GM12873 (cell line): ENCODE measurements around the gene USB1.

ENCODE experiments used
- CTCF ChIP-seq: IDR thresholded peaks from 2 replicates; pipeline ENCODE4 v1.5.1; 2012; ENCODE audit warnings: low read depth, mild to moderate bottlenecking, moderate library complexity, low read length, control low read depth; ENCODE audit not compliant: insufficient read depth; ENCODE audit errors: missing control alignments

Gene USB1

GRCh38 chr16:58043571-58044155, 42.5 kb downstream of the USB1 start:
- no peak for TF ChIP-seq CTCF

GRCh38 chr16:58044266-58045019, 43.2 kb downstream of the USB1 start:
- TF ChIP-seq CTCF = no peak

- TF ChIP-seq CTCF = no peak
These were observed 43.9 kb downstream of the USB1 start for GRCh38 chr16:58045096-58045495.

- TF ChIP-seq CTCF = no peak
These were observed 45.1 kb downstream of the USB1 start for GRCh38 chr16:58046054-58046881.

- TF ChIP-seq CTCF = no peak
These were observed 45.7 kb downstream of the USB1 start for GRCh38 chr16:58046936-58047335.

GRCh38 chr16:58047557-58048348, 46.5 kb downstream of the USB1 start:
- TF ChIP-seq CTCF = no peak
